K562 (cell line): ENCODE data around the gene EMID1. TPM values are rescaled to one million over a fixed set of nuclear protein-coding genes. Genes with fewer than 3 reads are reported as not detected.

Source experiments
- ATAC-seq: fragments of 200-7000 bp; cut with Tn5 transposase; 3 replicates; pipeline ENCODE4 v1.9.1; 2020; ENCODE audit warnings: moderate library complexity
- BruUV-seq: library from RNA; stranded (reverse); fragments of 400-500 nt; replicated peaks from 2 replicates; lab custom pipeline; 2021; lab: Mats Ljungman, UMichigan
- CTCF ChIA-PET: fragments of 300-600 bp; formaldehyde crosslinking; extraction: SDS; loops from one replicate; lab custom pipeline; 2021; ENCODE audit warnings: low intra/inter-chr PET ratio; lab: Yijun Ruan, JAX
- POLR2A ChIA-PET: fragments of 300-600, 350-650 bp; sonication (Branson Sonifier 250); formaldehyde crosslinking; extraction: SDS; loops from one replicate; lab custom pipeline; 2021; ENCODE audit warnings: antibody characterized with exemption, inconsistent platforms; lab: Yijun Ruan, JAX
- DNase-seq, 4 experiments: peaks; one replicate each; pipeline versions ENCODE4 v3.0.0 to v3.0.0-alpha.2; 2011 to 2018; ENCODE audit warnings: low spot score in 3 of 4, mixed read lengths in 3 of 4; ENCODE audit errors: extremely low read depth in 1 of 4
- FAIRE-seq: peaks from 2 replicates; lab custom pipeline; 2011; peaks lifted over from hg19 to GRCh38; lab: Jason Lieb, UNC
- H2AFZ ChIP-seq: 2 replicates; pipeline ENCODE4 v1.6.0; 2011; ENCODE audit warnings: low read depth, low read length, control low read depth, inconsistent platforms
- H3K27ac ChIP-seq: fragments of 200-600 bp; 3 replicates; pipeline ENCODE4 v1.8.0; 2011; ENCODE audit warnings: low read depth, mild to moderate bottlenecking, control low read depth, inconsistent platforms, low read length, moderate library complexity, mixed read lengths; ENCODE audit errors: extremely low read depth
- H3K27me3 ChIP-seq, 2 experiments: fragments of 300-600 bp in 1 of 2; 2 replicates in 1 of 2; 3 replicates in 1 of 2; pipeline versions ENCODE4 v1.6.0 to v1.8.0; 2011; ENCODE audit warnings: inconsistent platforms in 2 of 2, low read length in 2 of 2, mild to moderate bottlenecking in 1 of 2, mixed read lengths in 1 of 2, moderate library complexity in 1 of 2; ENCODE audit not compliant: control insufficient read depth in 2 of 2, insufficient read depth in 2 of 2
- H3K36me3 ChIP-seq: fragments of 300-600 bp; 3 replicates; pipeline ENCODE4 v1.8.0; 2011; ENCODE audit warnings: mild to moderate bottlenecking, low read length, inconsistent platforms; ENCODE audit not compliant: control insufficient read depth, insufficient read depth
- H3K4me1 ChIP-seq, 2 experiments: fragments of 200-600 bp in 1 of 2; replicated peaks in 1 of 2; 2 replicates in 1 of 2; 3 replicates in 1 of 2; pipeline versions ENCODE4 v1.5.1 to v1.8.0; 2011; ENCODE audit warnings: inconsistent platforms in 2 of 2, low read length in 2 of 2, mild to moderate bottlenecking in 1 of 2, mixed read lengths in 1 of 2, moderate library complexity in 1 of 2; ENCODE audit not compliant: control insufficient read depth in 2 of 2, insufficient read depth in 2 of 2
- H3K4me2 ChIP-seq: 2 replicates; pipeline ENCODE4 v1.6.1; 2011; ENCODE audit warnings: low read length, control low read depth, inconsistent platforms, mixed read lengths; ENCODE audit not compliant: insufficient read depth
- H3K4me3 ChIP-seq: fragments of 200-600 bp; sonication (generic), shearing (Covaris generic); 2 replicates; pipeline ENCODE4 v1.5.1; 2016; ENCODE audit warnings: control low read depth, inconsistent platforms
- H3K79me2 ChIP-seq: fragments of 200-600 bp; 3 replicates; pipeline ENCODE4 v1.8.0; 2011; ENCODE audit warnings: low read length, inconsistent platforms; ENCODE audit not compliant: control insufficient read depth, insufficient read depth
- H3K9ac ChIP-seq, 2 experiments: 2 replicates each; pipeline versions ENCODE4 v1.6.0 to v1.6.1; 2011; ENCODE audit warnings: low read depth in 2 of 2, low read length in 2 of 2, control low read depth in 1 of 2, inconsistent platforms in 1 of 2, mild to moderate bottlenecking in 1 of 2, mixed read lengths in 1 of 2; ENCODE audit not compliant: insufficient read depth in 1 of 2
- H3K9me1 ChIP-seq: one replicate; pipeline ENCODE4 v1.6.0; 2011; ENCODE audit warnings: inconsistent platforms, mild to moderate bottlenecking, low read length, moderate library complexity; ENCODE audit not compliant: control insufficient read depth, insufficient read depth
- H3K9me3 ChIP-seq: replicated peaks from 2 replicates; pipeline ENCODE4 v1.5.1; 2011; ENCODE audit warnings: low read depth, low read length, inconsistent platforms; ENCODE audit not compliant: control insufficient read depth, insufficient read depth
- H4K20me1 ChIP-seq: replicated peaks from 2 replicates; pipeline ENCODE4 v1.6.1; 2011; ENCODE audit warnings: low read length, inconsistent platforms, mixed read lengths; ENCODE audit not compliant: control insufficient read depth, insufficient read depth
- CEBPB ChIP-seq: fragments of 450-650 bp; IDR thresholded peaks from 2 replicates; pipeline ENCODE4 v1.6.1; 2016; ENCODE audit warnings: missing genetic modification characterization, missing compliant biosample characterization
- E4F1 ChIP-seq: fragments of 250-450 bp; sonication (Bioruptor Pico); IDR thresholded peaks from 2 replicates; pipeline ENCODE4 v1.5.0; 2021; ENCODE audit warnings: mild to moderate bottlenecking, borderline replicate concordance
- FOXK1 ChIP-seq: sonication (generic); formaldehyde crosslinking; IDR thresholded peaks from 2 replicates; pipeline ENCODE4 v1.8.0; 2022; ENCODE audit warnings: missing genetic modification reagents, mild to moderate bottlenecking, borderline replicate concordance
- POLR2B ChIP-seq: fragments of 450-650 bp; IDR thresholded peaks from 2 replicates; pipeline ENCODE4 v1.6.1; 2018; ENCODE audit warnings: low read depth; ENCODE audit not compliant: partially characterized antibody
- SMAD1 ChIP-seq: fragments of 150-350 bp; IDR thresholded peaks from 2 replicates; pipeline ENCODE4 v1.6.1; 2014; ENCODE audit warnings: low read length, low read depth; ENCODE audit not compliant: partially characterized antibody
- TAF7 ChIP-seq: fragments of 450-650 bp; IDR thresholded peaks from 2 replicates; pipeline ENCODE4 v1.6.1; 2016; ENCODE audit warnings: missing genetic modification characterization, missing compliant biosample characterization
- THAP12 ChIP-seq: fragments of 250-450 bp; sonication (Bioruptor Pico); IDR thresholded peaks from 2 replicates; pipeline ENCODE4 v1.9.0; 2021; ENCODE audit warnings: mild to moderate bottlenecking, inconsistent platforms
- WGBS: fragments of 100-300 bp; shearing (Covaris generic); methylation state at CpG from one replicate; pipeline ENCODE4 v1.1.6; 2016; ENCODE audit warnings: low coverage, mixed read lengths; ENCODE audit not compliant: insufficient coverage; ENCODE audit errors: missing lambda C conversion rate; 5-methylcytosine and 5-hydroxymethylcytosine counted together
- in situ Hi-C: fragments of 300-500 bp; cut with MboI; formaldehyde crosslinking; loops from 4 replicates; pipeline ENCODE4 v1.15.0; 2018; ENCODE audit warnings: inconsistent platforms, mixed read lengths
- intact Hi-C: fragments of 100-400 bp; cut with micrococcal nuclease; formaldehyde crosslinking; loops from 2 replicates; pipeline ENCODE4 v1.14.2; 2022
- polyA plus RNA-seq, 8 experiments: library from polyadenylated mRNA; depleted of rRNA in 4 of 8; stranded (reverse) in 5 of 8; unstranded in 3 of 8; fragments of >200 nt; fragmentation: Nextera tagmentation in 2 of 8; fragmentation: Illumina TruSeq in 1 of 8; extraction: Ambion mirVana in 2 of 8; extraction: Trizol in 1 of 8; gene quantifications; 2 replicates each; pipeline versions ENCODE4 v1.2.1 to v1.2.3, GENCODE V29; 2011 to 2014; ENCODE audit warnings: inconsistent platforms in 1 of 8, missing spikeins in 1 of 8
- total RNA-seq, 7 experiments: library from RNA; depleted of rRNA in 6 of 7; stranded (reverse); fragments of >200 nt in 6 of 7; fragmentation: Illumina TruSeq in 2 of 7; extraction: Trizol in 2 of 7; gene quantifications; 2 replicates each; pipeline versions ENCODE4 v1.2.1 to v1.2.3, GENCODE V29; 2011 to 2021; ENCODE audit warnings: low replicate concordance in 1 of 7

EMID1 gene
- total and polyA plus RNA-seq, 9 of the 15 experiments (the other 6 are each of a cell fraction or from before 2014, with no cell fraction given): 0.15 to 7.2 (median 2.7) TPM

GRCh38 chr22:29172216-29172615, 33.5 kb upstream of the EMID1 start:
- 0 out of 2 replicates have a peak, but pooled peaks cover 2% of the 10 kb centered on the region for H3K9me3 ChIP-seq
- FAIRE-seq (no peak), DNase-seq (no peak), ATAC-seq (no peak)
- ChIA-PET POLR2A (interaction anchor here (0.6 to 1.1 kb wide), 2 partner anchors 11 to 12 kb away, joined by 4 to 6 read pairs; no protein-coding TSS in a partner anchor), CTCF (no interaction called here)
- H3K4me1 ChIP-seq: no peaks in the 10 kb centered on the region; a peak in 1 of 5 replicates
- H2AFZ ChIP-seq: no peak overlapping the region
- no TSS peak for BruUV-seq
- H3K9me1 ChIP-seq: no peaks in the 10 kb centered on the region
- no peaks in the 10 kb centered on the region for H3K27me3 ChIP-seq
- no peaks in the 10 kb centered on the region for H4K20me1 ChIP-seq
- in situ Hi-C loops: no loop called here
- intact Hi-C loops: no loop called here
- no peaks in the 10 kb centered on the region for H3K79me2 ChIP-seq
- no peak overlapping the region; a peak in 1 of 4 replicates for H3K9ac ChIP-seq
- TF ChIP-seq E4F1 (CRISPR knock-in tag) (no peak), FOXK1 (CRISPR knock-in tag) (no peak), TAF7 (tag) (no peak), THAP12 (CRISPR knock-in tag) (no peak), SMAD1 (no peak), POLR2B (no peak), CEBPB (no peak)
- TF ChIP-seq, all 486 proteins: peak for 0
- Histone ChIP-seq H3K4me2 (no peak overlapping the region), H3K36me3 (no peaks in the 10 kb centered on the region), H3K4me3 (no peak overlapping the region), H3K27ac (no peak overlapping the region)
- whole genome bisulfite sequencing: 18% methylated on average over 4 of the region's 6 CpGs
